Liver (tissue), 9 donors: Measurements from ENCODE around the gene CAPZA2. TPM values are rescaled to one million over a fixed set of nuclear protein-coding genes. Genes with fewer than 3 reads are reported as not detected.

Experiments
- DNase-seq: peaks from one replicate; pipeline ENCODE4 v3.0.0-alpha.2; 2017; ENCODE audit warnings: low spot score
- H3K27ac ChIP-seq, 2 donors: one replicate each; pipeline ENCODE4 v1.7.0; 2013; ENCODE audit warnings: inconsistent platforms in 2 of 2, low read length in 2 of 2, control low read depth in 1 of 2, low read depth in 1 of 2, mild to moderate bottlenecking in 1 of 2
- H3K27me3 ChIP-seq, 4 donors: one replicate each; pipeline versions ENCODE4 v1.6.1 to v1.7.0; 2013; ENCODE audit warnings: low read length in 3 of 4, inconsistent platforms in 1 of 4, mild to moderate bottlenecking in 1 of 4, moderate library complexity in 1 of 4; ENCODE audit not compliant: control insufficient read depth in 4 of 4, insufficient read depth in 4 of 4
- H3K36me3 ChIP-seq, 4 donors: one replicate each; pipeline versions ENCODE4 v1.6.1 to v1.7.0; 2013; ENCODE audit warnings: low read length in 3 of 4, mild to moderate bottlenecking in 3 of 4, low read depth in 1 of 4, moderate library complexity in 1 of 4; ENCODE audit not compliant: control insufficient read depth in 4 of 4, insufficient read depth in 3 of 4
- H3K4me1 ChIP-seq, 4 donors: one replicate each; pipeline versions ENCODE4 v1.6.1 to v1.7.0; 2013; ENCODE audit warnings: low read length in 3 of 4, mild to moderate bottlenecking in 3 of 4, moderate library complexity in 1 of 4; ENCODE audit not compliant: control insufficient read depth in 4 of 4, insufficient read depth in 4 of 4
- H3K4me3 ChIP-seq, 3 donors: one replicate each; pipeline versions ENCODE4 v1.6.1 to v1.7.0; 2013; ENCODE audit warnings: low read length in 3 of 3, control low read depth in 1 of 3, low read depth in 1 of 3, mild to moderate bottlenecking in 1 of 3
- H3K9ac ChIP-seq, 2 donors: one replicate each; pipeline ENCODE4 v1.7.0; 2013; ENCODE audit warnings: low read length in 2 of 2, mild to moderate bottlenecking in 2 of 2, moderate library complexity in 2 of 2, control low read depth in 1 of 2, low read depth in 1 of 2
- H3K9me3 ChIP-seq, 4 donors: one replicate each; pipeline versions ENCODE4 v1.6.1 to v1.7.0; 2013; ENCODE audit warnings: low read length in 3 of 4; ENCODE audit not compliant: control insufficient read depth in 4 of 4
- ATF3 ChIP-seq: IDR thresholded peaks from 2 replicates; pipeline ENCODE4 v1.6.1; 2016; ENCODE audit warnings: antibody characterized with exemption
- CTCF ChIP-seq: fragments of 150-350 bp; IDR thresholded peaks from 2 replicates; pipeline ENCODE4 v1.5.1; 2017; ENCODE audit warnings: improper control_type of control experiment, low read depth, low read length; ENCODE audit not compliant: missing input control
- EGR1 ChIP-seq, 2 donors: IDR thresholded peaks; 2 replicates each; pipeline ENCODE4 v1.6.1; 2016 to 2018; ENCODE audit warnings: antibody characterized with exemption in 2 of 2, low read depth in 2 of 2
- FOXA1 ChIP-seq: IDR thresholded peaks from 2 replicates; pipeline ENCODE4 v1.6.1; 2016; ENCODE audit warnings: antibody characterized with exemption
- FOXA2 ChIP-seq: IDR thresholded peaks from 2 replicates; pipeline ENCODE4 v1.6.1; 2016; ENCODE audit warnings: antibody characterized with exemption
- GABPA ChIP-seq, 2 donors: IDR thresholded peaks in 1 of 2; conservative IDR thresholded peaks in 1 of 2; 2 replicates each; pipeline ENCODE4 v1.6.1; 2016; ENCODE audit warnings: antibody characterized with exemption in 2 of 2, mild to moderate bottlenecking in 1 of 2, moderate library complexity in 1 of 2
- HNF4A ChIP-seq, 2 donors: conservative IDR thresholded peaks; 2 replicates each; pipeline ENCODE4 v1.6.1; 2016; ENCODE audit warnings: antibody characterized with exemption in 2 of 2, mild to moderate bottlenecking in 2 of 2
- HNF4G ChIP-seq: IDR thresholded peaks from 2 replicates; pipeline ENCODE4 v1.6.1; 2016; ENCODE audit warnings: antibody characterized with exemption
- JUND ChIP-seq, 2 donors: IDR thresholded peaks; 2 replicates each; pipeline ENCODE4 v1.6.1; 2016; ENCODE audit warnings: antibody characterized with exemption in 2 of 2
- MAX ChIP-seq: IDR thresholded peaks from 2 replicates; pipeline ENCODE4 v1.6.1; 2016; ENCODE audit warnings: antibody characterized with exemption
- NR2F2 ChIP-seq: IDR thresholded peaks from 2 replicates; pipeline ENCODE4 v1.6.1; 2016; ENCODE audit warnings: antibody characterized with exemption
- RAD21 ChIP-seq, 2 donors: IDR thresholded peaks; 2 replicates each; pipeline ENCODE4 v1.6.1; 2016; ENCODE audit warnings: antibody characterized with exemption in 2 of 2, mild to moderate bottlenecking in 2 of 2
- RXRA ChIP-seq, 2 donors: IDR thresholded peaks; 2 replicates each; pipeline ENCODE4 v1.6.1; 2017 to 2018; ENCODE audit warnings: antibody characterized with exemption in 2 of 2, mild to moderate bottlenecking in 1 of 2
- SP1 ChIP-seq: IDR thresholded peaks from 2 replicates; pipeline ENCODE4 v1.6.1; 2018; ENCODE audit warnings: antibody characterized with exemption, mild to moderate bottlenecking
- TAF1 ChIP-seq: conservative IDR thresholded peaks from 2 replicates; pipeline ENCODE4 v1.6.1; 2016; ENCODE audit warnings: antibody characterized with exemption, mild to moderate bottlenecking
- YY1 ChIP-seq: IDR thresholded peaks from 2 replicates; pipeline ENCODE4 v1.6.1; 2016; ENCODE audit warnings: antibody characterized with exemption, mild to moderate bottlenecking
- WGBS: extraction: QIAGEN DNeasy Blood & Tissue Kit; methylation state at CpG from one replicate; pipeline ENCODE4 v1.1.7; 2013; 5-methylcytosine and 5-hydroxymethylcytosine counted together
- polyA plus RNA-seq, 2 donors: library from polyadenylated mRNA; stranded (reverse) in 1 of 2; unstranded in 1 of 2; fragments of 200-250 nt in 1 of 2; fragments of >200 nt in 1 of 2; fragmentation: Nextera tagmentation in 1 of 2; extraction: Ambion mirVana in 1 of 2; gene quantifications; one replicate each; pipeline versions ENCODE4 v1.2.1 to v1.2.3, GENCODE V29; 2013 to 2015
- total RNA-seq, 2 donors: library from RNA; depleted of rRNA; stranded (reverse); fragments of >200 nt; gene quantifications; one replicate each; pipeline ENCODE4 v1.2.3, GENCODE V29; 2014
- TF ChIP-seq, protein P1 (sequence below): IDR thresholded peaks from 2 replicates; pipeline ENCODE4 v1.6.1; 2016; ENCODE audit warnings: antibody characterized with exemption
- TF ChIP-seq, protein P2 (sequence below): IDR thresholded peaks from 2 replicates; pipeline ENCODE4 v1.6.1; 2016; ENCODE audit warnings: antibody characterized with exemption, mild to moderate bottlenecking
- donor health status: healthy.
- donor health status: healthy.
- donor health status: healthy.
- donor health status: healthy.
- donor health status: healthy.

CAPZA2 gene
- total and polyA plus RNA-seq, 4 donors: 45.1 to 90.0 (median 69.1) TPM

GRCh38 chr7:116829041-116829440 is 33.3 kb upstream of the CAPZA2 start:
- Histone ChIP-seq H3K4me1 (no peaks in the 10 kb centered on the region), H3K27me3 (no peaks in the 10 kb centered on the region), H3K9me3 (no peaks in the 10 kb centered on the region), H3K27ac (no peak overlapping the region), H3K4me3 (no peak overlapping the region), H3K9ac (no peak overlapping the region), H3K36me3 (peaks cover 0 to 5% (median 0%) of the 10 kb centered on the region in 4 donors)
- no peak for DNase-seq
- TF ChIP-seq HNF4G: no peak
- TF ChIP-seq JUND (IDR thresholded peaks at IDR 0.05): no peak
- TF ChIP-seq CTCF: no peak
- no peak for TF ChIP-seq NR2F2
- TF ChIP-seq HNF4A (conservative IDR thresholded peaks at IDR 0.05): no peak
- TF ChIP-seq, protein P1, sequence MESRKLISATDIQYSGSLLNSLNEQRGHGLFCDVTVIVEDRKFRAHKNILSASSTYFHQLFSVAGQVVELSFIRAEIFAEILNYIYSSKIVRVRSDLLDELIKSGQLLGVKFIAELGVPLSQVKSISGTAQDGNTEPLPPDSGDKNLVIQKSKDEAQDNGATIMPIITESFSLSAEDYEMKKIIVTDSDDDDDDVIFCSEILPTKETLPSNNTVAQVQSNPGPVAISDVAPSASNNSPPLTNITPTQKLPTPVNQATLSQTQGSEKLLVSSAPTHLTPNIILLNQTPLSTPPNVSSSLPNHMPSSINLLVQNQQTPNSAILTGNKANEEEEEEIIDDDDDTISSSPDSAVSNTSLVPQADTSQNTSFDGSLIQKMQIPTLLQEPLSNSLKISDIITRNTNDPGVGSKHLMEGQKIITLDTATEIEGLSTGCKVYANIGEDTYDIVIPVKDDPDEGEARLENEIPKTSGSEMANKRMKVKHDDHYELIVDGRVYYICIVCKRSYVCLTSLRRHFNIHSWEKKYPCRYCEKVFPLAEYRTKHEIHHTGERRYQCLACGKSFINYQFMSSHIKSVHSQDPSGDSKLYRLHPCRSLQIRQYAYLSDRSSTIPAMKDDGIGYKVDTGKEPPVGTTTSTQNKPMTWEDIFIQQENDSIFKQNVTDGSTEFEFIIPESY: no peak
- 85% methylated on average over 3 of the region's 3 CpGs for WGBS

DNA sequence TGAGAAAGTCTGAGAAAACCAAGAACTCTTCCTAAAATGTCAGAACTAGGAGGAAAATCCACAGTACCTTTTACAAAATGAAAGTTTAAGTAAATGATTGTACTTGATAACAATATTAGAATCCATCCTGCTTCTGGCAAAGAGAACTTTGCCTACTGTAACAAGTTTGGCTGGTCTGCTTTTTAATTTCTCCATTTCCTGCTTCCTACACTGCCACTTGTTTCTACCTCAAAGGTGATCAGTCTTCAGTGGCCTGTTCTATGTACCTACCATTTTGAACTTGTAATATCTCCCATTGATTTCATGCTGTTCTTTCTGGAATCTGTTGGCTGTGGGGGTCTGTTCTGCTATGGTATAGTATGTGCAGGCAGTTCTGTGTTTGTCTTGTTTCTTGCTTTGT is 32.9 kb upstream of the CAPZA2 start:
- Histone ChIP-seq H3K36me3 (peaks cover 0 to 5% (median 0%) of the 10 kb centered on the region in 4 donors), H3K4me3 (no peak overlapping the region), H3K27me3 (no peaks in the 10 kb centered on the region), H3K27ac (no peak overlapping the region), H3K4me1 (peaks cover 0 to under 1% (median 0%) of the 10 kb centered on the region in 4 donors), H3K9me3 (no peaks in the 10 kb centered on the region), H3K9ac (no peak overlapping the region)
- DNase-seq: no peak
- TF ChIP-seq HNF4G (no peak), RXRA (IDR thresholded peaks at IDR 0.05) (no peak), CTCF (no peak), HNF4A (conservative IDR thresholded peaks at IDR 0.05) (no peak), YY1 (no peak), RAD21 (IDR thresholded peaks at IDR 0.05) (no peak), TAF1 (no peak), FOXA1 (no peak), JUND (IDR thresholded peaks at IDR 0.05) (no peak), EGR1 (IDR thresholded peaks at IDR 0.05; ENCODE audit: low read depth in 2 of 2) (no peak), SP1 (no peak), NR2F2 (no peak), FOXA2 (no peak), GABPA (IDR thresholded peaks at IDR 0.05 in 1 of 2, conservative IDR thresholded peaks at IDR 0.05 in 1 of 2) (no peak), MAX (no peak), ATF3 (no peak)
- TF ChIP-seq, protein P2, sequence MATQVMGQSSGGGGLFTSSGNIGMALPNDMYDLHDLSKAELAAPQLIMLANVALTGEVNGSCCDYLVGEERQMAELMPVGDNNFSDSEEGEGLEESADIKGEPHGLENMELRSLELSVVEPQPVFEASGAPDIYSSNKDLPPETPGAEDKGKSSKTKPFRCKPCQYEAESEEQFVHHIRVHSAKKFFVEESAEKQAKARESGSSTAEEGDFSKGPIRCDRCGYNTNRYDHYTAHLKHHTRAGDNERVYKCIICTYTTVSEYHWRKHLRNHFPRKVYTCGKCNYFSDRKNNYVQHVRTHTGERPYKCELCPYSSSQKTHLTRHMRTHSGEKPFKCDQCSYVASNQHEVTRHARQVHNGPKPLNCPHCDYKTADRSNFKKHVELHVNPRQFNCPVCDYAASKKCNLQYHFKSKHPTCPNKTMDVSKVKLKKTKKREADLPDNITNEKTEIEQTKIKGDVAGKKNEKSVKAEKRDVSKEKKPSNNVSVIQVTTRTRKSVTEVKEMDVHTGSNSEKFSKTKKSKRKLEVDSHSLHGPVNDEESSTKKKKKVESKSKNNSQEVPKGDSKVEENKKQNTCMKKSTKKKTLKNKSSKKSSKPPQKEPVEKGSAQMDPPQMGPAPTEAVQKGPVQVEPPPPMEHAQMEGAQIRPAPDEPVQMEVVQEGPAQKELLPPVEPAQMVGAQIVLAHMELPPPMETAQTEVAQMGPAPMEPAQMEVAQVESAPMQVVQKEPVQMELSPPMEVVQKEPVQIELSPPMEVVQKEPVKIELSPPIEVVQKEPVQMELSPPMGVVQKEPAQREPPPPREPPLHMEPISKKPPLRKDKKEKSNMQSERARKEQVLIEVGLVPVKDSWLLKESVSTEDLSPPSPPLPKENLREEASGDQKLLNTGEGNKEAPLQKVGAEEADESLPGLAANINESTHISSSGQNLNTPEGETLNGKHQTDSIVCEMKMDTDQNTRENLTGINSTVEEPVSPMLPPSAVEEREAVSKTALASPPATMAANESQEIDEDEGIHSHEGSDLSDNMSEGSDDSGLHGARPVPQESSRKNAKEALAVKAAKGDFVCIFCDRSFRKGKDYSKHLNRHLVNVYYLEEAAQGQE: no peak
- TF ChIP-seq, protein P1: no peak
